ENCODE results near the gene PRDX3.
A peak's percentile ranks its signal among the peaks of the same experiment; 100 is the strongest.
"Not testable (repeated sequence)": the region's sequence is repeated elsewhere in the genome, so short reads cannot be mapped to it uniquely, and the experiment has no call there.

The PRDX3 gene

GRCh38 chr10:119165171-119166117 is 13.2 kb downstream of the PRDX3 start, which contains the start of gene SFXN4:
Gene SFXN4, minus strand, starts transcription at chr10:119165714. Its CDS starts 67 bp downstream, at chr10:119165647.
- peak; percentile 80 for DNase-seq (ENCODE audit: low spot score)

DNA sequence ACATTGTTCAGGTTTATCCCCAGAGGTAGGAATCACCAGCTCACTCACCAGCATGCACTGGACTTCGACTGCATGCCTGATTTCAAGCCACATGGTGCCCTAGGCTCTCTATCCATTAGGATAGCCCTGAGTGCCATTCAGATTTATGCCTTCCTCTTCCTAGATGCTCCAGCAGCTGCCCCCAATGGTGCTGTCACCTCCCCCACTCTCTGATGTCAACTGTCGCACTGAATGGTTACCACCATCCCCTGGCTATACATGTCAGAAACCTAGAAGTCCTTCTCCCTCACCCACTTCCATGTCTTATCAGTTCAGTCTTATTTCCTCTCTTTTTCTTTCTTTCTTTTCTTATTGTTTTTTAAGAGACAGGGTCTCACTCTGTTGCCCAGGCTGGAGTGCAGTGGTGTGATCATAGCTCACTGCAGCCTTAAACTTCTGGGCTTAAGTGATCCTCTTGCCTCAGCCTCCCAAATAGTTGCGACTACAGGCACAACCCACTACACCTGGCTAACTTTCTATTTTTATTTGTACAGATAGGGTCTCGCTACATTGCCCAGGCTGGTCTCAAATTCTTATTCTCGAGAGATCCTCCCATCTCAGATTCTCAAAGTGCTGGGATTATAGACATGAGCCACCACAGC is 16.0 kb downstream of the PRDX3 start:
- no peak for DNase-seq (ENCODE audit: low spot score)

DNA sequence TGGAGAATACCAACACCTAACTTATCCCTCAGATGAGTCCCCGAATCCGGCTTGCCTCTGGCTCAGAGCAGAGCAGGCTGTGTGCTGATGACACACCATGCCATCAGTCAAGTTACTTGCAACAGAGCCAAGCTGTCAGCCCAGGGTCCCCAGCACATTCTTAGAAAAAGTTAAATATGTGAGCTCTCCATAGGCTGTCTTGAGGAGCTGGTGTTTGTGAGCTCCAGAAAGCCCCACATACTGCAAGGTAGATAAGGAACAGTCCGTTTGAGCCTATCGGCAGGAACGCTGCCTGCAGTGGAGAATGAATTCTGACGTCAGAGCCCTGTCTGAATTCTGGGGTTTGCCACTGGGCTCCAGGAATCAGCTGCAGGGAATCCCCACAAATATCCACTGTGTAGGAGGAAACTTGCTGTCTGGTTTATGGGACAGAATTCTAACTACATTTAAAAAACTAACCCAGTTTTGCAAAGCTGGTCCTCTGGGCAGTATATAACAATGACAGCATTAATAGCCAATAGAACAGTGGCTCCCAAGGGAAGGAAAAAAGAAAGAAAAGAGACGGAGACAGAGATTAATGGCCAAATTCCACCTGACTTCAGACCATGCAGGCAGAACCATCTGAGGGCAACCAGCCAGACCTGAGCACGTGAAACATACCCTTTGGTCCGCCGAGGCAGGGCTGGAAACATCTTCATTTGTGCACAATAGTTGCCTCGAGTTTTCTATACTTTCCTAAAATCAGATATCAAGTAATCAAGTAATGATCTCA is 16.7 kb downstream of the PRDX3 start:
- no peak for DNase-seq (ENCODE audit: low spot score)

GRCh38 chr10:119159332-119159731 is 19.3 kb downstream of the PRDX3 start:
- no peak for DNase-seq (ENCODE audit: low spot score)

GRCh38 chr10:119153661-119154060 is 25.0 kb downstream of the PRDX3 start:
- DNase-seq (ENCODE audit: low spot score) = no peak

DNA sequence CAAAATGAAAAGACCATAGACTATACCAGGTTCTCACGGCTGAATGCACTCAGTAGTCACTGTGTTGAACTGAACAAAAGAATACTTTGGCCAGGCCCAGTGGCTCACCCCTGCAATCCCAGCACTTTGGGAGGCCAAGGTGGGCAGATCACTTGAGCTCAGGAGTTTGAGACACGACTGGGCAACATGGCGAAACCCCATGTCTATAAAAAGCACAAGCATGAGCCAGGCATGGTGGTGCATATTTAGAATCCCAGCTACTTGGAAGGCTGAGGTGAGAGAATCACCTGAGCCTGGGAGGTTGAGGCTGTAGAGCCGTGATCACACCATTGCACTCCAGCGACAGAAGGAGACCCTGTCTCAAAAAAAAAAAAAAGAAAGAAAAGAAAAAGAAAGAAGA is 25.6 kb downstream of the PRDX3 start:
- no peak for DNase-seq (ENCODE audit: low spot score)

DNA sequence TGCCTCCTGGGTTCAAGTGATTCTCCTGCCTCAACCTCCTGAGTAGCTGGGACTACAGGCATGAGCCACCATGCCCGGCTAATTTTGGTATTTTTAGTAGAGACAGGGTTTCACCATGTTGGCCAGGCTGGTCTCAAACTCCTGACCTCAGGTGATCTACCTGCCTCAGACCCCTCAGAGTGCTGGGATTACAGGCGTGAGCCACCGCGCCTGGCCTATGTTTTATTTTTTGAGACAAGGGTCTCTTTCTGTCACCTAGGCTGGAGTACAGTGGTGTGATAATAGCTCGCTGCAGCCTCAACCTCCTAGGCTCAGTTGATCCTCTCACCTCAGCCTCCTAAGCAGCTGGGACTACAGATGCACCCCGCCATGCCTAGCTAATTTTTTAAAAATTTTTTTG is 27.0 kb downstream of the PRDX3 start:
- not testable (repeated sequence) for DNase-seq (ENCODE audit: low spot score)

DNA sequence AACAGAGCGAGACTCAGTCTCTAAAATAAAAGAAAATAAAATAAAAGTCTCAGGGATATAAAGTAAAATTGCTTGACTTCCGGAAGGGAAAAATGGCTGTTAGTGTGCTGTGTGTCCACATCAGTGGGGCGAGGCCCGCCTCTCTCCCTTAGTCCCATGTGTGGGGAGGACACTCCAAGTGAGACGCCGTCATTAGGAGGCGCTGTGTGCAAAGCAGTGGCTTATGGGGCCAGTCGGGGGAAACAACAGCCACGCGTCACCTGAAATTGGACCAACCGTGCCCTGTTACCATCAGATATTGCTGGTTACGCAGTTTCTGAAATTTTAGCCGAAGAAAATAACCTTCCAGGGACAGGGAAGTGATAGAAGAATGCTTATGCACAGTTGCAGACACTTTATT is 28.9 kb downstream of the PRDX3 start:
- DNase-seq (ENCODE audit: low spot score) = no peak

DNA sequence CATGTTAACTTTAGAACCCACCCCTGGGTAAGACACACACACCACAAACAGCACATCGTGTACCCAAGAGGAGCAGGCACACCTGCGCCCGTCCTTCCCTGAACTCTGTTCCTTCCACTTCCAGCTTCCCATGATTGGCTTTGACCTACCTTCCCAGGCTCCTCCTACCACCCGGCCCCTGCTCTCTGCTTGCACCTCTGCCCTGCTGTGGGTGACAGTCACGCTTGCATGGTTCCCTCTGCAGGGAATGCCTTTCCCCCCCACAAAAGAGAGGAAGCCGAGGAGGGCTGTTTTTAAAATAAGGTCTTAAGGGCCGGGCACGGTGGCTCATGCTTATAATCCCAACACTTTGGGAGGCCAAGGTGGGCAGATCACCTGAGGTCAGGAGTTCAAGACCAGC is 29.5 kb downstream of the PRDX3 start:
- no peak for DNase-seq (ENCODE audit: low spot score)

- DNase-seq (ENCODE audit: low spot score) = no peak
Observed at GRCh38 chr10:119143657-119144056, 35.0 kb downstream of the PRDX3 start.

- DNase-seq (ENCODE audit: low spot score) = no peak
Observed at GRCh38 chr10:119140603-119141245, 37.9 kb downstream of the PRDX3 start.

GRCh38 chr10:119139464-119140067 is 39.0 kb downstream of the PRDX3 start:
- no peak for DNase-seq (ENCODE audit: low spot score)

DNA sequence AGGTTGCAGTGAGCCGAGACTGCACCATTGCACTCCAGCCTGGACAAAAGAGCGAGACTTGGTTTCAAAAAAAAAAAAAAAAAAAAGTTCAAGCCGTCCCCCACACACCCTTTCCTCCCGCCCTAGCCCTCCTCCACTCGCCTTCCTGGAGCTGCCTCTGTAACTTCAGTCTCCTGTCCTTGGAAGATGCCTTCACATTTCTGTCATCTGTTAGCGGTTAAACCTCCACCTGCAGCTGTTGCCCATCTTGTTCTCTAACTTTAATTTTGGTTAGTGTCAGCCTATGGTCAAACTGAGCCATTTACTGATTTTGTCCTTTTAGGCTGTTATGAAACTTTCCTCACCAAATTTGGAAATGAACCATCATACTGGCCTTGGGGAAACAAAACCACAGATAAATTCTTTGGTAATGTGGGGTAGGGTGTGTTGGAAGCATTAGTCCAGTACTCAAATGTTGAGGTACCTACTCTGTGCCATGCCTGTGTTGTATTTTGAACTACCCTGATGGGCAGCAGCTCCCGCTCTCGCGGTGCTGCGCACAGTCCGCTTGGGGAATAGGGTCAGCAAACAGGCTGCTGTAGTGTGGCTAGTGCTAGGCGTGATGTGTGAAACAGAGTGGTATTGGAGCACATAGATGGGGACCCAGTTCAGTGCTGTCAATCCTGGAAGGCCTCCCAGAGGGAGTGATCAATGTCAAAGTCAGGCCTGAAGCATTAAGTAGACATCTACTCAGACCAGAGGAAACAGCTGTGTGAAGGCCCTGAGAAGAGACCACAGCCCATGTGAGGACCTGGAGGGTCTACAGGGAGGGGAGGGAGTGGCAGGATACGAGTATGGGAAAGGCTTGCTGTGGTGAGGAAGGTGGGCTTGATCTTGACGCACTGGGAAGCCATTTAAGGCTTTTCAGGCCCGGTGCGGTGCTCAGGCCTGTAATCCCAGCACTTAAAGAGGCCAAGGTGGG is 40.0 kb downstream of the PRDX3 start:
- no peak for DNase-seq (ENCODE audit: low spot score)

- not testable (repeated sequence) for DNase-seq (ENCODE audit: low spot score)
Observed at GRCh38 chr10:119137878-119138277, 40.7 kb downstream of the PRDX3 start.

GRCh38 chr10:119136084-119136483 is 42.5 kb downstream of the PRDX3 start:
- no peak for DNase-seq (ENCODE audit: low spot score)

DNA sequence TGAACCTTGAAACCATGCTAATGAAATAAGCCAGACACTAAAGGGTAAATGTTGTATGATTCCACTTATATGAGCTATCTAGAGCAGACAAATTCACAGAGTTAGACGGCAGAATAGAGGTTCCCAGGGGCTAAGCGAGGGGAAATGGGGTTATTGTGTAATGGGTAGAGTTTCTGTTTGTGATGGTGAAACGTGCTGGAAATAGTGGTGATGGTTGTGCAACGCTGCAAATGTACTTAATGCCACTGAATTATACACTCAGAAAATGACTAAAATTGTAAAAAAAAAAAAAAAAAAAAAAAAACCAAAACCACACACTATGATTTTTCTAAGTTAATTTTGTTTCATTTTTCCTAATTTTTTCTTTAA is 43.1 kb downstream of the PRDX3 start:
- DNase-seq (ENCODE audit: low spot score) = no peak

DNA sequence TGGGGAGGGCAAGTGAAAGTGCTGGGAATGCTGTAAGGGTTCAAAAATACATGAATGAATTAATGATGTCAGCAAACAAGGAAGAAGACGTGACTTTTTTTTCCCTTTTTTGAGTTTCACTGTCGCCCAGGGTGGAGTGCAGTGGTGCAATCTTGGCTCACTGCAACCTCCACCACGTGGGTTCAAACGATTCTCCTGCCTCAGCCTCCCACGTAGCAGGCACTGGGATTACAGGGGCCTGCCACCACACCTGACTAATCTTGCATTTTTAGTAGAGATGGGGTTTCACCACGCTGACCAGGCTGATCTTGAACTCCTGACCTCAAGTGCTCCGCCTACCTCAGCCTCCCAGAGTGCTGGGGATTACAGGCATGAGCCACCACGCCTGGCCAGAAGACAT is 44.7 kb downstream of the PRDX3 start:
- no peak for DNase-seq (ENCODE audit: low spot score)

- peak; percentile 45 for DNase-seq (ENCODE audit: low spot score)
Observed at GRCh38 chr10:119132521-119133345, 45.9 kb downstream of the PRDX3 start.

GRCh38 chr10:119131512-119132240 is 46.9 kb downstream of the PRDX3 start:
- peak; percentile 54 for DNase-seq (ENCODE audit: low spot score)
